RWPE2 (cell line): ENCODE results near the gene SDCCAG8.

Source experiments
- ATAC-seq: fragments of 200-7000 bp; cut with Tn5 transposase; 3 replicates; pipeline ENCODE4 v1.9.1; 2021; ENCODE audit warnings: low read depth
- DNase-seq: peaks from one replicate; pipeline ENCODE4 v3.0.0-alpha.2; 2020; ENCODE audit warnings: low spot score
- H3K27ac ChIP-seq: fragments of 450-650 bp; 2 replicates; pipeline ENCODE4 v1.5.1; 2017; ENCODE audit warnings: mild to moderate bottlenecking; ENCODE audit not compliant: poor library complexity, severe bottlenecking
- H3K27me3 ChIP-seq: fragments of 250-450 bp; sonication (Bioruptor Pico); 2 replicates; pipeline ENCODE4 v1.5.1; 2021; ENCODE audit warnings: mild to moderate bottlenecking, moderate library complexity; ENCODE audit not compliant: insufficient read depth, poor library complexity, severe bottlenecking
- H3K36me3 ChIP-seq: fragments of 250-450 bp; sonication (Bioruptor Pico); 2 replicates; pipeline ENCODE4 v1.5.1; 2020; ENCODE audit warnings: low read depth, mild to moderate bottlenecking, moderate library complexity
- H3K4me1 ChIP-seq: fragments of 250-450 bp; sonication (Bioruptor Pico); 2 replicates; pipeline ENCODE4 v1.5.1; 2021; ENCODE audit warnings: mild to moderate bottlenecking, moderate library complexity; ENCODE audit not compliant: insufficient read depth, poor library complexity, severe bottlenecking
- H3K4me3 ChIP-seq: fragments of 250-450 bp; sonication (Bioruptor Pico); 2 replicates; pipeline ENCODE4 v1.5.1; 2021; ENCODE audit warnings: mild to moderate bottlenecking, moderate library complexity; ENCODE audit not compliant: severe bottlenecking
- H3K9me3 ChIP-seq: fragments of 250-450 bp; sonication (Bioruptor Pico); 2 replicates; pipeline ENCODE4 v1.5.1; 2021; ENCODE audit warnings: mild to moderate bottlenecking, moderate library complexity; ENCODE audit not compliant: severe bottlenecking
- CTCF ChIP-seq: fragments of 450-650 bp; IDR thresholded peaks from one replicate; pipeline ENCODE4 v1.5.1; 2017; ENCODE audit warnings: mild to moderate bottlenecking, moderate library complexity; ENCODE audit not compliant: poor library complexity, severe bottlenecking

Gene SDCCAG8

GRCh38 chr1:243434594-243434993 is 178.8 kb downstream of the SDCCAG8 start:
- DNase-seq = no peak
- Histone ChIP-seq H3K27me3 (no peaks in the 10 kb centered on the region), H3K27ac (no peak overlapping the region), H3K36me3 (no peaks in the 10 kb centered on the region), H3K4me1 (no peaks in the 10 kb centered on the region), H3K4me3 (no peak overlapping the region), H3K9me3 (no peaks in the 10 kb centered on the region)
- no peak for TF ChIP-seq CTCF
- ATAC-seq = no peak

- Histone ChIP-seq H3K4me3 (no peak overlapping the region), H3K9me3 (no peaks in the 10 kb centered on the region), H3K4me1 (no peaks in the 10 kb centered on the region), H3K36me3 (no peaks in the 10 kb centered on the region), H3K27me3 (no peaks in the 10 kb centered on the region), H3K27ac (no peak overlapping the region)
- TF ChIP-seq CTCF = no peak
- DNase-seq (no peak), ATAC-seq (no peak)
These were observed 180.0 kb downstream of the SDCCAG8 start for GRCh38 chr1:243435836-243436235.

GRCh38 chr1:243438146-243438545 is 182.3 kb downstream of the SDCCAG8 start:
- no peak overlapping the region for H3K27ac ChIP-seq
- H3K9me3 ChIP-seq = no peaks in the 10 kb centered on the region
- no peak for TF ChIP-seq CTCF
- H3K4me1 ChIP-seq = no peaks in the 10 kb centered on the region
- ATAC-seq (no peak), DNase-seq (no peak)
- no peaks in the 10 kb centered on the region for H3K27me3 ChIP-seq
- no peaks in the 10 kb centered on the region for H3K36me3 ChIP-seq
- H3K4me3 ChIP-seq = no peak overlapping the region

- DNase-seq (no peak), ATAC-seq (no peak)
- H3K27me3 ChIP-seq = no peaks in the 10 kb centered on the region
- no peak overlapping the region for H3K4me3 ChIP-seq
- H3K9me3 ChIP-seq = no peaks in the 10 kb centered on the region
- H3K27ac ChIP-seq = no peak overlapping the region
- no peak for TF ChIP-seq CTCF
- no peaks in the 10 kb centered on the region for H3K4me1 ChIP-seq
- H3K36me3 ChIP-seq = no peaks in the 10 kb centered on the region
These were observed 183.0 kb downstream of the SDCCAG8 start for GRCh38 chr1:243438815-243439214.

GRCh38 chr1:243440406-243440805 is 184.6 kb downstream of the SDCCAG8 start:
- no peak for TF ChIP-seq CTCF
- Histone ChIP-seq H3K36me3 (no peaks in the 10 kb centered on the region), H3K27ac (no peak overlapping the region), H3K27me3 (no peaks in the 10 kb centered on the region), H3K9me3 (no peaks in the 10 kb centered on the region), H3K4me1 (no peaks in the 10 kb centered on the region), H3K4me3 (no peak overlapping the region)
- DNase-seq (no peak), ATAC-seq (no peak)
